K562 (cell line): ENCODE measurements around the gene IRAK2. TPM values are rescaled to one million over a fixed set of nuclear protein-coding genes. Genes with fewer than 3 reads are reported as not detected.

Experiments
- ASH1L ChIP-seq: fragments of 450-650 bp; IDR thresholded peaks from 2 replicates; pipeline ENCODE4 v1.6.1; 2018; ENCODE audit warnings: borderline replicate concordance, mild to moderate bottlenecking, low read depth; ENCODE audit not compliant: partially characterized antibody
- CREBBP ChIP-seq: IDR thresholded peaks from one replicate; pipeline ENCODE4 v1.6.1; 2012; ENCODE audit warnings: low read depth, mild to moderate bottlenecking, control low read depth, inconsistent platforms, low read length
- HNRNPL ChIP-seq: fragments of 200-400 bp; formaldehyde crosslinking; IDR thresholded peaks from 2 replicates; pipeline ENCODE4 v1.6.1; 2017; ENCODE audit warnings: low read depth, mild to moderate bottlenecking, low read length
- HOXB6 ChIP-seq: fragments of 250-450 bp; sonication (Bioruptor Pico); IDR thresholded peaks from 2 replicates; pipeline ENCODE4 v1.5.1; 2022; ENCODE audit warnings: mild to moderate bottlenecking, borderline replicate concordance
- IFI16 ChIP-seq: fragments of 250-450 bp; sonication (Bioruptor Pico); IDR thresholded peaks from 2 replicates; pipeline ENCODE4 v2.1.2; 2022; ENCODE audit warnings: mild to moderate bottlenecking, inconsistent platforms
- KDM1A ChIP-seq, 2 experiments: fragments of 450-650 bp; IDR thresholded peaks; 2 replicates each; pipeline ENCODE4 v1.6.1; 2016; ENCODE audit warnings: mild to moderate bottlenecking in 2 of 2
- NBN ChIP-seq: fragments of 450-650 bp; IDR thresholded peaks from 2 replicates; pipeline ENCODE4 v1.6.1; 2016; ENCODE audit warnings: low read depth, mild to moderate bottlenecking
- NCOA1 ChIP-seq: fragments of 450-650 bp; IDR thresholded peaks from 2 replicates; pipeline ENCODE4 v1.6.1; 2016; ENCODE audit warnings: low read depth
- POLR2A ChIP-seq: fragments of 450-650 bp; conservative IDR thresholded peaks from 2 replicates; pipeline ENCODE4 v1.6.1; 2016
- PURB ChIP-seq: sonication (generic); formaldehyde crosslinking; IDR thresholded peaks from 2 replicates; pipeline ENCODE4 v1.9.0; 2021; ENCODE audit warnings: low read depth, mild to moderate bottlenecking, missing genetic modification reagents
- SREBF2 ChIP-seq: sonication (generic); formaldehyde crosslinking; IDR thresholded peaks from 2 replicates; pipeline ENCODE4 v1.4.0; 2020; ENCODE audit warnings: mild to moderate bottlenecking, missing genetic modification reagents
- ZNF212 ChIP-seq: fragments of 450-650 bp; formaldehyde crosslinking; IDR thresholded peaks from 2 replicates; pipeline ENCODE4 v1.4.0; 2020; ENCODE audit warnings: mild to moderate bottlenecking
- ZNF583 ChIP-seq: fragments of 250-450 bp; sonication (Bioruptor Pico); IDR thresholded peaks from 2 replicates; pipeline ENCODE4 v1.4.0; 2020
- ZNF695 ChIP-seq: fragments of 450-650 bp; formaldehyde crosslinking; IDR thresholded peaks from 2 replicates; pipeline ENCODE4 v1.4.0; 2020; ENCODE audit warnings: mild to moderate bottlenecking, moderate library complexity
- ZNF696 ChIP-seq: fragments of 250-450 bp; sonication (Bioruptor Pico); conservative IDR thresholded peaks from 2 replicates; pipeline ENCODE4 v1.4.0; 2020; ENCODE audit warnings: mild to moderate bottlenecking, moderate library complexity
- polyA plus RNA-seq, 8 experiments: library from polyadenylated mRNA; depleted of rRNA in 4 of 8; stranded (reverse) in 5 of 8; unstranded in 3 of 8; fragments of >200 nt; fragmentation: Nextera tagmentation in 2 of 8; fragmentation: Illumina TruSeq in 1 of 8; extraction: Ambion mirVana in 2 of 8; extraction: Trizol in 1 of 8; gene quantifications; 2 replicates each; pipeline versions ENCODE4 v1.2.1 to v1.2.3, GENCODE V29; 2011 to 2014; ENCODE audit warnings: inconsistent platforms in 1 of 8, missing spikeins in 1 of 8
- total RNA-seq, 7 experiments: library from RNA; depleted of rRNA in 6 of 7; stranded (reverse); fragments of >200 nt in 6 of 7; fragmentation: Illumina TruSeq in 2 of 7; extraction: Trizol in 2 of 7; gene quantifications; 2 replicates each; pipeline versions ENCODE4 v1.2.1 to v1.2.3, GENCODE V29; 2011 to 2021; ENCODE audit warnings: low replicate concordance in 1 of 7
- TF ChIP-seq, protein P1 (sequence below): sonication (generic); formaldehyde crosslinking; IDR thresholded peaks from 2 replicates; pipeline ENCODE4 v1.8.1; 2022; ENCODE audit warnings: missing genetic modification reagents
- TF ChIP-seq, protein P2 (sequence below): fragments of 250-450 bp; sonication (Bioruptor Pico); IDR thresholded peaks from 2 replicates; pipeline ENCODE4 v1.4.0; 2020; ENCODE audit warnings: mild to moderate bottlenecking
- TF ChIP-seq, protein P3 (sequence below), 2 experiments: IDR thresholded peaks; 2 replicates each; pipeline ENCODE4 v1.6.1; 2012; ENCODE audit warnings: improper control_type of control experiment in 2 of 2, low read depth in 2 of 2, low read length in 2 of 2, borderline replicate concordance in 1 of 2
- TF ChIP-seq, protein P4 (sequence below): sonication (generic); formaldehyde crosslinking; IDR thresholded peaks from 2 replicates; pipeline ENCODE4 v1.5.0; 2020; ENCODE audit warnings: missing genetic modification reagents
- TF ChIP-seq, protein P5 (sequence below), 3 experiments: fragments of 200-800 bp in 1 of 3; sonication (Bioruptor generic) in 1 of 3; sonication (generic) in 1 of 3; formaldehyde crosslinking in 1 of 3; IDR thresholded peaks; 2 replicates each; pipeline versions ENCODE4 v1.6.1 to v1.8.0; 2016 to 2022; ENCODE audit warnings: mild to moderate bottlenecking in 2 of 3, missing compliant biosample characterization in 2 of 3, missing genetic modification characterization in 2 of 3, missing genetic modification reagents in 1 of 3

IRAK2 gene
- total and polyA plus RNA-seq, 9 of the 15 experiments (the other 6 are each of a cell fraction or from before 2014, with no cell fraction given), result 0.42 to 4.4 (median 2.7) TPM

DNA sequence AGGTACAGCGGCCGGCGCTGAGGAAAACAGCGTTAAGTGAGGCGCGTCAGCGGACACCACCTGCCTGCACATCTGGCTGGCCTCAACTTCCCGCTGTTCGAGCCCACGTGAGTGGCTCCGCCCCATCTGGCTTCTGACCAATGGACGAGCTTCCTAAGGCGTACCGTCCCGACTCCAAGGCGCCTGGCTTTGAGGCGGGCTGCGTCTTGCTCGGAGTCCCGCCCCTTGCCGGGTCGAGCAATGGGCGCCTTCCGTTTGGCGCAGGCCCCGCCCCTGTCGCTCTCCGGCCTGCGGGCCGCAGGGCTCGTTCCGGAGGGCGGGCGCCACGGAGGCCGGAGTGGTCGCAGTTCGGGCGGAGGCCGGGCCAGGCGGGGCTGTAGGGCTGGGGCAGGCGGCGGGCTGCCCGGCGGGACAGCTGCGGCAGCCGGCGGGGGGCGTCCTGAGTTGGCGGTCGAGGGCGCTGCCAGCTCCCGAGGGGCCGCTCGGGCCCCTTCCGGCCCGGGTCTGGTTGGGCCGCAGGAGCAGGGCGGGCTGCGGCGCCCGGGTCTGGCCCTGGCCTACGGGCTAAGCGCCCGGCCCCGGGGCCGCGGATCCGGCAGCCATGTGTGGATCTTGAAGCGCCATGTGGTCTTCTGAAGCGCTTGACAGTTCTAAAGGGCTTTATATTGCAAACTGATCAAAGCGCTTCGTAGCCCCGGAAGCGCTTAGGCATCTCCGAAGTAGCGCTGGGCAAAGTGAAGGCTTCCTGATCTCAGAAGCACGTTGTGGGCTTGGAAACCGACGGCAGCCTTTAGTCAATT lies 83.7 kb downstream of the IRAK2 start, which contains the start of gene TATDN2 (continued):
- TF ChIP-seq PURB (CRISPR knock-in tag), result no peak
- TF ChIP-seq POLR2A, result peak; percentile 60
- TF ChIP-seq, protein P1, sequence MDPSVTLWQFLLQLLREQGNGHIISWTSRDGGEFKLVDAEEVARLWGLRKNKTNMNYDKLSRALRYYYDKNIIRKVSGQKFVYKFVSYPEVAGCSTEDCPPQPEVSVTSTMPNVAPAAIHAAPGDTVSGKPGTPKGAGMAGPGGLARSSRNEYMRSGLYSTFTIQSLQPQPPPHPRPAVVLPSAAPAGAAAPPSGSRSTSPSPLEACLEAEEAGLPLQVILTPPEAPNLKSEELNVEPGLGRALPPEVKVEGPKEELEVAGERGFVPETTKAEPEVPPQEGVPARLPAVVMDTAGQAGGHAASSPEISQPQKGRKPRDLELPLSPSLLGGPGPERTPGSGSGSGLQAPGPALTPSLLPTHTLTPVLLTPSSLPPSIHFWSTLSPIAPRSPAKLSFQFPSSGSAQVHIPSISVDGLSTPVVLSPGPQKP (CRISPR knock-in tag), result no peak
- TF ChIP-seq, protein P2, sequence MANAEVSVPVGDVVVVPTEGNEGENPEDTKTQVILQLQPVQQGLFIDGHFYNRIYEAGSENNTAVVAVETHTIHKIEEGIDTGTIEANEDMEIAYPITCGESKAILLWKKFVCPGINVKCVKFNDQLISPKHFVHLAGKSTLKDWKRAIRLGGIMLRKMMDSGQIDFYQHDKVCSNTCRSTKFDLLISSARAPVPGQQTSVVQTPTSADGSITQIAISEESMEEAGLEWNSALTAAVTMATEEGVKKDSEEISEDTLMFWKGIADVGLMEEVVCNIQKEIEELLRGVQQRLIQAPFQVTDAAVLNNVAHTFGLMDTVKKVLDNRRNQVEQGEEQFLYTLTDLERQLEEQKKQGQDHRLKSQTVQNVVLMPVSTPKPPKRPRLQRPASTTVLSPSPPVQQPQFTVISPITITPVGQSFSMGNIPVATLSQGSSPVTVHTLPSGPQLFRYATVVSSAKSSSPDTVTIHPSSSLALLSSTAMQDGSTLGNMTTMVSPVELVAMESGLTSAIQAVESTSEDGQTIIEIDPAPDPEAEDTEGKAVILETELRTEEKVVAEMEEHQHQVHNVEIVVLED (CRISPR knock-in tag), result no peak; the same call in 1 of the 2 replicates
- TF ChIP-seq ZNF212 (CRISPR knock-in tag), result no peak; the same call in 1 of the 2 replicates
- no peak for TF ChIP-seq ZNF583
- no peak for TF ChIP-seq NCOA1
- no peak for TF ChIP-seq ZNF695 (CRISPR knock-in tag)
- peak; percentile 35 for TF ChIP-seq ASH1L
- TF ChIP-seq HNRNPL, result peak; percentile 63; the same call in 1 of the 2 replicates
- TF ChIP-seq ZNF696, result no peak
- TF ChIP-seq SREBF2, result no peak
- TF ChIP-seq, protein P3, sequence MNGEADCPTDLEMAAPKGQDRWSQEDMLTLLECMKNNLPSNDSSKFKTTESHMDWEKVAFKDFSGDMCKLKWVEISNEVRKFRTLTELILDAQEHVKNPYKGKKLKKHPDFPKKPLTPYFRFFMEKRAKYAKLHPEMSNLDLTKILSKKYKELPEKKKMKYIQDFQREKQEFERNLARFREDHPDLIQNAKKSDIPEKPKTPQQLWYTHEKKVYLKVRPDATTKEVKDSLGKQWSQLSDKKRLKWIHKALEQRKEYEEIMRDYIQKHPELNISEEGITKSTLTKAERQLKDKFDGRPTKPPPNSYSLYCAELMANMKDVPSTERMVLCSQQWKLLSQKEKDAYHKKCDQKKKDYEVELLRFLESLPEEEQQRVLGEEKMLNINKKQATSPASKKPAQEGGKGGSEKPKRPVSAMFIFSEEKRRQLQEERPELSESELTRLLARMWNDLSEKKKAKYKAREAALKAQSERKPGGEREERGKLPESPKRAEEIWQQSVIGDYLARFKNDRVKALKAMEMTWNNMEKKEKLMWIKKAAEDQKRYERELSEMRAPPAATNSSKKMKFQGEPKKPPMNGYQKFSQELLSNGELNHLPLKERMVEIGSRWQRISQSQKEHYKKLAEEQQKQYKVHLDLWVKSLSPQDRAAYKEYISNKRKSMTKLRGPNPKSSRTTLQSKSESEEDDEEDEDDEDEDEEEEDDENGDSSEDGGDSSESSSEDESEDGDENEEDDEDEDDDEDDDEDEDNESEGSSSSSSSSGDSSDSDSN (IDR thresholded peaks at IDR 0.05; ENCODE audit: borderline replicate concordance in 1 of 2, low read depth in 2 of 2, low read length in 2 of 2), result peak; percentile 33 to 73; a peak in 2 of 4 replicates
- TF ChIP-seq IFI16, result no peak
- no peak for TF ChIP-seq NBN
- no peak for TF ChIP-seq HOXB6 (CRISPR knock-in tag)
- TF ChIP-seq, protein P4, sequence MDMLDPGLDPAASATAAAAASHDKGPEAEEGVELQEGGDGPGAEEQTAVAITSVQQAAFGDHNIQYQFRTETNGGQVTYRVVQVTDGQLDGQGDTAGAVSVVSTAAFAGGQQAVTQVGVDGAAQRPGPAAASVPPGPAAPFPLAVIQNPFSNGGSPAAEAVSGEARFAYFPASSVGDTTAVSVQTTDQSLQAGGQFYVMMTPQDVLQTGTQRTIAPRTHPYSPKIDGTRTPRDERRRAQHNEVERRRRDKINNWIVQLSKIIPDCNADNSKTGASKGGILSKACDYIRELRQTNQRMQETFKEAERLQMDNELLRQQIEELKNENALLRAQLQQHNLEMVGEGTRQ (CRISPR knock-in tag), result peak; percentile 82
- TF ChIP-seq CREBBP, result no peak
- TF ChIP-seq, protein P5, sequence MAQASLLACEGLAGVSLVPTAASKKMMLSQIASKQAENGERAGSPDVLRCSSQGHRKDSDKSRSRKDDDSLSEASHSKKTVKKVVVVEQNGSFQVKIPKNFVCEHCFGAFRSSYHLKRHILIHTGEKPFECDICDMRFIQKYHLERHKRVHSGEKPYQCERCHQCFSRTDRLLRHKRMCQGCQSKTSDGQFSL (CRISPR knock-in tag; IDR thresholded peaks at IDR 0.05), result 0 out of 2 replicates have a peak, but pooled peaks have one; percentile 59
- TF ChIP-seq, protein P5 (tag; IDR thresholded peaks at IDR 0.05), result no peak
- TF ChIP-seq KDM1A (IDR thresholded peaks at IDR 0.05), result no peak
